B cell (primary cell): ENCODE data around the gene GIT1. TPM values are rescaled to one million over a fixed set of nuclear protein-coding genes. Genes with fewer than 3 reads are reported as not detected.

ENCODE experiments used
- ATAC-seq: fragments of 200-7000 bp; cut with Tn5 transposase; one replicate; pipeline ENCODE4 v1.10.0; 2021; ENCODE audit warnings: low read depth, mild to moderate bottlenecking, moderate number of reproducible peaks, moderate library complexity
- CTCF ChIA-PET: fragments of 350-600 bp; sonication (Branson Sonifier 250); formaldehyde crosslinking; loops from one replicate; lab custom pipeline; 2021; ENCODE audit warnings: antibody characterized with exemption, inconsistent platforms; lab: Charles Lee
- POLR2A ChIA-PET: fragments of 350-600 bp; sonication (Branson Sonifier 250); formaldehyde crosslinking; loops from one replicate; lab custom pipeline; 2021; ENCODE audit warnings: antibody characterized with exemption; lab: Charles Lee
- DNase-seq: peaks from one replicate; pipeline ENCODE4 v3.0.0; 2013
- H2AFZ ChIP-seq: 2 replicates; pipeline ENCODE4 v1.6.1; 2012; ENCODE audit warnings: mild to moderate bottlenecking, low read depth, low read length; ENCODE audit not compliant: insufficient read depth, poor library complexity, severe bottlenecking
- H3K27ac ChIP-seq, 2 donors: 1 replicate in 1 of 2; 2 replicates in 1 of 2; pipeline ENCODE4 v1.5.1; 2012 to 2013; ENCODE audit warnings: low read length in 2 of 2, mild to moderate bottlenecking in 2 of 2, moderate library complexity in 1 of 2
- H3K27me3 ChIP-seq, 4 experiments: fragments of 200-600 bp in 1 of 4; sonication (generic) in 1 of 4; replicated peaks in 1 of 4; 1 replicate in 2 of 4; 2 replicates in 2 of 4; pipeline versions ENCODE4 v1.6.1 to v1.7.0; 2013 to 2016; ENCODE audit warnings: low read length in 3 of 4, mild to moderate bottlenecking in 2 of 4, mixed read lengths in 1 of 4, moderate library complexity in 1 of 4; ENCODE audit not compliant: insufficient read depth in 4 of 4, control insufficient read depth in 3 of 4; ENCODE audit errors: control extremely low read depth in 1 of 4
- H3K36me3 ChIP-seq, 2 experiments: replicated peaks in 1 of 2; 1 replicate in 1 of 2; 2 replicates in 1 of 2; pipeline versions ENCODE4 v1.6.1 to v1.7.1; 2013; ENCODE audit warnings: low read length in 1 of 2; ENCODE audit not compliant: insufficient read depth in 2 of 2, control insufficient read depth in 1 of 2; ENCODE audit errors: control extremely low read depth in 1 of 2, extremely low read depth in 1 of 2
- H3K4me1 ChIP-seq, 2 donors: fragments of 200-600 bp in 1 of 2; sonication (generic) in 1 of 2; 1 replicate in 1 of 2; 2 replicates in 1 of 2; pipeline versions ENCODE4 v1.5.1 to v1.6.1; 2013 to 2017; ENCODE audit warnings: low read length in 2 of 2; ENCODE audit not compliant: control insufficient read depth in 2 of 2, insufficient read depth in 2 of 2
- H3K4me2 ChIP-seq: replicated peaks from 2 replicates; pipeline ENCODE3; 2012; ENCODE audit warnings: mild to moderate bottlenecking, low read depth, low read length; ENCODE audit not compliant: poor library complexity, severe bottlenecking
- H3K4me3 ChIP-seq, 5 experiments: fragments of 200-600 bp in 1 of 5; sonication (generic) in 1 of 5; 1 replicate in 3 of 5; 2 replicates in 2 of 5; pipeline versions ENCODE4 v1.5.1 to v1.7.0; 2011 to 2016; ENCODE audit warnings: low read length in 4 of 5, mild to moderate bottlenecking in 4 of 5, low read depth in 2 of 5, control low read depth in 1 of 5, moderate library complexity in 1 of 5; ENCODE audit not compliant: insufficient read depth in 1 of 5; ENCODE audit errors: control extremely low read depth in 1 of 5, extremely low read depth in 1 of 5
- H3K79me2 ChIP-seq: fragments of 200-600 bp; sonication (generic); one replicate; pipeline ENCODE4 v1.6.0; 2016; ENCODE audit warnings: low read length; ENCODE audit not compliant: control insufficient read depth, insufficient read depth
- H3K9ac ChIP-seq: fragments of 200-600 bp; sonication (generic); 2 replicates; pipeline ENCODE4 v1.6.1; 2017; ENCODE audit warnings: mild to moderate bottlenecking, low read length, moderate library complexity
- H3K9me3 ChIP-seq, 3 donors: one replicate each; pipeline versions ENCODE4 v1.6.1 to v1.7.1; 2013; ENCODE audit warnings: low read length in 2 of 3; ENCODE audit not compliant: control insufficient read depth in 2 of 3, insufficient read depth in 1 of 3; ENCODE audit errors: control extremely low read depth in 1 of 3
- H4K20me1 ChIP-seq: 2 replicates; pipeline ENCODE4 v1.6.0; 2012; ENCODE audit warnings: mild to moderate bottlenecking, low read length; ENCODE audit not compliant: insufficient read depth, control insufficient read depth, poor library complexity, severe bottlenecking
- H3K27ac Mint-ChIP-seq: one replicate; pipeline ENCODE4 v1.8.0; 2021; ENCODE audit warnings: mixed read lengths
- H3K27me3 Mint-ChIP-seq: one replicate; pipeline ENCODE4 v1.8.0; 2021; ENCODE audit warnings: mixed read lengths
- H3K4me1 Mint-ChIP-seq: one replicate; pipeline ENCODE4 v1.8.0; 2021; ENCODE audit warnings: mixed read lengths
- H3K4me3 Mint-ChIP-seq: one replicate; pipeline ENCODE4 v1.8.0; 2021; ENCODE audit warnings: mixed read lengths
- H3K9me3 Mint-ChIP-seq: one replicate; pipeline ENCODE4 v1.8.0; 2022; ENCODE audit warnings: mixed read lengths; ENCODE audit not compliant: insufficient read depth
- CTCF ChIP-seq: fragments of 200-600 bp; IDR thresholded peaks from one replicate; pipeline ENCODE4 v1.8.0; 2022; ENCODE audit warnings: antibody characterized with exemption, mild to moderate bottlenecking
- EZH2 ChIP-seq: IDR thresholded peaks from 2 replicates; pipeline ENCODE4 v1.6.1; 2012; ENCODE audit warnings: borderline replicate concordance, low read depth, mild to moderate bottlenecking, moderate library complexity, low read length; ENCODE audit not compliant: insufficient read depth, poor library complexity, severe bottlenecking
- WGBS: methylation state at CpG from one replicate; pipeline ENCODE4 v1.1.5; 2013; ENCODE audit warnings: missing lambda C conversion rate; ENCODE audit not compliant: insufficient coverage; 5-methylcytosine and 5-hydroxymethylcytosine counted together
- intact Hi-C: fragments of 100-400 bp; cut with micrococcal nuclease; formaldehyde crosslinking; loops from one replicate; pipeline ENCODE4 v1.10.0; 2022
- polyA plus RNA-seq: library from polyadenylated mRNA; depleted of rRNA; stranded (reverse); fragments of >200 nt; gene quantifications from 2 replicates; pipeline ENCODE4 v1.2.3, GENCODE V29; 2012
- total RNA-seq, 2 donors: library from RNA; stranded (reverse); fragments of 120-200 nt in 1 of 2; gene quantifications; 1 replicate in 1 of 2; 2 replicates in 1 of 2; pipeline versions ENCODE4 v1.2.3 to v1.2.4, GENCODE V29; 2013 to 2022

GIT1 gene
- total and polyA plus RNA-seq, 2 donors (not counting 1 experiment from before 2014, with no cell fraction given) = 49.3 to 61.9 TPM

- CTCF ChIA-PET = interaction anchor here (1.8 to 24.3 kb wide), 8 partner anchors 10 to 516 kb away, joined by 4 to 336 read pairs (median 8); partner anchors contain the start of genes ABHD15, ANKRD13B and SSH2
- no peak for ATAC-seq
These were observed 11.8 kb downstream of the GIT1 start for GRCh38 chr17:29577385-29578211.

More at GRCh38 chr17:29577385-29578211, 11.8 kb downstream of the GIT1 start:
- peaks cover 28% of the 10 kb centered on the region for H3K79me2 ChIP-seq
- no peaks in the 10 kb centered on the region for H3K27me3 ChIP-seq
- H2AFZ ChIP-seq = no peak overlapping the region
- H3K4me3 ChIP-seq = no peak overlapping the region
- peaks cover 9 to 24% of the 10 kb centered on the region in 2 donors for H3K4me1 ChIP-seq
- no peak overlapping the region for H3K9ac ChIP-seq
- no peak for TF ChIP-seq EZH2
- no peak for TF ChIP-seq CTCF
- peaks cover 14% of the 10 kb centered on the region for H3K4me1 Mint-ChIP-seq
- no peak overlapping the region for H3K4me2 ChIP-seq
- WGBS = 92% methylated on average over 22 of the region's 22 CpGs
- intact Hi-C loops = no loop called here
- H3K4me3 Mint-ChIP-seq = no peak overlapping the region
- H3K9me3 ChIP-seq = no peaks in the 10 kb centered on the region
- H3K27ac Mint-ChIP-seq = no peak overlapping the region
- POLR2A ChIA-PET = interaction anchor here (4.4 kb wide), 1 partner anchor 14 kb away, joined by 18 read pairs; the partner anchor contains the start of gene ANKRD13B
- no peaks in the 10 kb centered on the region for H3K27me3 Mint-ChIP-seq
- no peaks in the 10 kb centered on the region for H3K9me3 Mint-ChIP-seq
- H3K27ac ChIP-seq = no peak overlapping the region
- DNase-seq = no peak
- peaks cover 48% of the 10 kb centered on the region for H4K20me1 ChIP-seq
- peaks cover 0 to 75% of the 10 kb centered on the region in 2 experiments for H3K36me3 ChIP-seq
